ENCODE results near the gene NBPF3.
"Not testable (repeated sequence)": the region's sequence is repeated elsewhere in the genome, so short reads cannot be mapped to it uniquely, and the experiment has no call there.

NBPF3 gene

GRCh38 chr1:21438646-21439312 lies 1.2 kb upstream of the NBPF3 start:
- DNase-seq (ENCODE audit: low read depth), result not testable (repeated sequence)

DNA sequence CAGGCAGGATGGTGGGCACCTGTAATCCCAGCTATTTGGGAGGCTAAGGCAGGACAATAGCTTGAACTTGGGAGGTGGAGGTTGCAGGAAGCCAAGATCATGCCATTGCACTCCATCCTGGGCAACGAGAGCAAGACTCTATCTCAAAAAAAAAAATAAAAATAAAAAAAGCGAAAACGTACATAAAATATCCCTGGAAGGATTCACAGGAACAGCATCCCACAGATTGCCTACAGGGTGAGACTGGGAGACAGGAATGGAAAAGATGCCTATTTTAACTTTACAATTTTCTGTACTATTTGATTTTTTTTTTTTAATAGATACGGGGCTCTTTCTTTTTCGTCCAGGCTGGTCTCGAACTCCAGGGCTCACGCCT lies 604 bp upstream of the NBPF3 start:
- no peak for DNase-seq (ENCODE audit: low read depth)

DNA sequence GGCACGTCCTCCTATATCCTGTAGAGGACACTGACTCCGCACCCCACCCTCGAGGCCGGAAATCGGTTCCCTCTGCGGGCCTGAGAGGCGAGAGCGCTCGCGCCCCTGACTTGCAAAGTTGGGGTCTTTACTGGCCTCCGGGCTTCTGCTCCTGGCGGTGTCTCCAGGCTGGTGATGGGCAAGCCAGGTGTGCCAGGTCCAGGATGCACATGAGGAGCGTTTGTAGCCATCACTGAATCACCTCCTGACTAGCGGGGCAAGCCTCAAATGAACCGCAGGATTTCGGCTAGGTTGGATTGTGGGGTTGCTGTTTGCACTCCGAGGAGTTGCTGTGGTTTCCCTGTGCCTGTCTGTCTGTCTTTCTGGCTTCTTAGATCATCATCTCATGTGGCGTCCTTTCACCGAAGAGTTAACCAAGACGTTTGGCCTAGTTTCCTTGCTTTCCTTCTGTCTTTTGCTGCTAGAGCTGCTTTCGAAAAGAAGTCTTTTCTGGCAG lies 741 bp downstream of the NBPF3 start:
- peak; percentile 35 for DNase-seq (ENCODE audit: low read depth)

DNA sequence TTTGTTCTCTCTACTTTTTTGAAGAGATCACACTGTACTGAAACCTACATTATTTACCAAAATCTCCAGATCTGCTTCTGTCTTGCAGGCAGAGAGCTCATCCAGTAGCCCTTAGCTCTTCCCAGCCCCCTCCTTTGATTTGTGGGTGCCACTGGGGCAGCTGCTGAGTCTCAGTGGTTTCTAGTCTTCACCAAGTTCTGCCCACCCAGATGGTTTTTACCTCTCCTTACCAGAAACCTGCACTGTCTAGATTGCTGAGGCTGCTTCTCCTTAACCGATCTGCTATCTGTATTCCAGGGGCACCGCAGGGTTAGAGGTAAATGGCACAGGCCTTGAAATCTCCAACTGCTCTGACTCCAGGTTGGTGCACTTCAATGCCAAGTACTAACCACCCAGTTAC lies 6.7 kb downstream of the NBPF3 start:
- not testable (repeated sequence) for DNase-seq (ENCODE audit: low read depth)

DNA sequence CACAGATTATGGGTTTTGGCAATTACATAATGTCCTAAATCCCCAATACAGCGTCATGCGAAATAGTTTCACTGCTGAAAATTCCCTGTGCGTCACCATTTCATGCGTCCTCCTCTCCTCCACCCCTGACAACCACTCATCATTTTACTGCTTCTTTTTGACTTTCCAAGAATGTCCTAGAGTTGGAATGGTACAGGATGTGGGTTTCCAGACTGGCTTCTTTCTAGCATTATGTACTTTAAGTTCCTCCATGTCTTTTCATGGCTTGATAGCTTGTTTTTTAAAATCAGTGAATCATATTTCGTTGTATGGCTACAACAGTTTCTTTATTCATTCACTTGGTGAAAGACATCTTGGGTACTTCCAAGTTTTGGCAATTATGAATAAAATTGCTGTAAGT lies 7.4 kb downstream of the NBPF3 start:
- no peak for DNase-seq (ENCODE audit: low read depth)

- peak; percentile 19 for DNase-seq (ENCODE audit: low read depth)
Measured at GRCh38 chr1:21449906-21450305, 10.0 kb downstream of the NBPF3 start.

- DNase-seq (ENCODE audit: low read depth), result peak; percentile 82
Measured at GRCh38 chr1:21451212-21451611, 11.3 kb downstream of the NBPF3 start.

DNA sequence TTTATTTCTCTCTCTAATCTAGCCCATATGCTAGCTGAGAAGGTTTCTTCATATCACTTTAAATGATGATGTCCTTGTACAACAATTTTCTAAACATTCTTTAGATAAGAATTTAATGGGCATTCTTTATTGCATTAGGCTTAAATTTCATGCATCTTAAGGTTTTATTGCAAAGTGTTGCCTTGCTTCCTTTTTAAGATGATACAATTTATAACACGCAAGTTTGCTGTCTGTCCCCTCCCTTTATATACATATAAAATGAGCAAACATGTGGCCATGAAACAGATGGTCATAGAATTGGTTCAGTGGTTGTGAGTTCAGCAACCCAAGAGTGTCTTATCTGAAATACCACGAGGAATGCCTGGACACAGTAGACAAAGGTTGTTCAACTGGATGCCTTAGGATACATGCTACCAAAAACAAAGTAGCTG lies 12.1 kb downstream of the NBPF3 start:
- peak; percentile 40 for DNase-seq (ENCODE audit: low read depth)

DNA sequence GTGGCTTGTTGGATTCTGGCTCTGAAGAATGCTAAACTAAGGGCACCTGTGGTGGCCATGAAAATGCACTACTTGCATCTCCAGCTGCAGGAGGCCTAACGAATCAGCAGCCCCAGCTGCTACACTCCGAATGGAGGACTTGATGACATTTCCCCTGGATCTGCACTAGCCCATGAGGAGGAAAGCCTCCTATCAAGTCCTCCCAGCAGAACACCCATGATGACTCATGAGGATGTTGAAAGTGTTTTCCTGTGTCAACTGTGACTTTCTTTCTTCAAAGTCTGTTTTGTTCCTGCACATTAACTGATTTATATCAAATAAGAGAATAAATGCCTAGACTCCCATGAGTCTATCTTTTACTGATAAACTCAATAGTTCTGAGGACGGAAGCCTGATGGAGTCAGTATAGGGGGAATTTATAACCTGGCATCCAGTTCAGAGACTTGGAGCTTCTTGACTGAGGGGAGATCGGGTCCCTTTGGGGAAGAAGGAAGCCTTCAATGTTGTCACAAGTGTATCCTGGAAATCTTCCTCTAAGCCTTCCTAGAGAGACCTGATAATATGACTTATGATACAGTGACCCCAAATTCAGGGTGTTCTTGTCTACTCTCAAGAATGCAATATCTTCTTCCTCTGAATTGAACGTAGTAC lies 14.2 kb downstream of the NBPF3 start:
- peak; percentile 76 for DNase-seq (ENCODE audit: low read depth)

- not testable (repeated sequence) for DNase-seq (ENCODE audit: low read depth)
Measured at GRCh38 chr1:21454904-21455303, 15.0 kb downstream of the NBPF3 start.

- DNase-seq (ENCODE audit: low read depth), result peak; percentile 38
Measured at GRCh38 chr1:21457654-21458053, 17.7 kb downstream of the NBPF3 start.

DNA sequence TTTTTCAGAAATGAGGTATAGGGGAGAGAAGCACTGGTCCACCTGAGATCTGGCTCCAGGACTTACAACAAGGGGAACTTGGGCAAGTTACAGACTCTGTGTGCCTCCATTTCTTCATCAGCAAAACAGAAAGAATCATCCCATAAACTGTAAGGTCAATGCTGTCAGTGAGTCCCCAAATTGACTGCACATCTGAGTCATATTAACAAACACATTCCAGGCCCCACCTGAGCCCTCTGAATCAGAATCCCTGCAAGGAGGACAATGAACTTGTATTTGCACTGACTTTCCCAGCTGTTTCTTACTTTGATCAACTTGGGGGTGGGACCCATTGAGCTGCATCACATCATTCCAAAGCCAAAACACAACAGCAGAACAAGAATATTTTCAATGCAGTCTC lies 25.2 kb downstream of the NBPF3 start:
- DNase-seq (ENCODE audit: low read depth), result not testable (repeated sequence)

- not testable (repeated sequence) for DNase-seq (ENCODE audit: low read depth)
Measured at GRCh38 chr1:21467946-21468345, 28.0 kb downstream of the NBPF3 start.

GRCh38 chr1:21468599-21468998 lies 28.7 kb downstream of the NBPF3 start:
- peak; percentile 43 for DNase-seq (ENCODE audit: low read depth)

DNA sequence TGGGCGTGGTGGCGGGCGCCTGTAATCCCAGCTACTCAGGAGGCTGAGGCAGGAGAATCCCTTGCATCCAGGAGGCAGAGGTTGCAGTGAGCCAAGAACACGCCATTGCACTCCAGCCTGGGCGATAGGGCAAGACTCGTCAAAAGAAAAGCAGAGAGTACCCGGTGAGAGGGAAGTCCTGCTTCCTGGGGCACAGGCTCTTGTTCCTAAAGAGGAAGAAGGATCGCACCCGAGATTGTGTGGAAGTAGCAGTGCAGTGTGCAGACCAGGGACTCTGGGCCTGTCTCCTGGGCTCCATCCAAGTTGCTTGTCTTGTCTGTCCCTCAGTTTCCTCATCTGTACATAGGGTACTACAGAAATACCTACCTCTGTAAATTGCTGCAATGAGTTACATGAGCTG lies 29.6 kb downstream of the NBPF3 start:
- DNase-seq (ENCODE audit: low read depth), result no peak

GRCh38 chr1:21472861-21473260 lies 32.9 kb downstream of the NBPF3 start:
- no peak for DNase-seq (ENCODE audit: low read depth)

DNA sequence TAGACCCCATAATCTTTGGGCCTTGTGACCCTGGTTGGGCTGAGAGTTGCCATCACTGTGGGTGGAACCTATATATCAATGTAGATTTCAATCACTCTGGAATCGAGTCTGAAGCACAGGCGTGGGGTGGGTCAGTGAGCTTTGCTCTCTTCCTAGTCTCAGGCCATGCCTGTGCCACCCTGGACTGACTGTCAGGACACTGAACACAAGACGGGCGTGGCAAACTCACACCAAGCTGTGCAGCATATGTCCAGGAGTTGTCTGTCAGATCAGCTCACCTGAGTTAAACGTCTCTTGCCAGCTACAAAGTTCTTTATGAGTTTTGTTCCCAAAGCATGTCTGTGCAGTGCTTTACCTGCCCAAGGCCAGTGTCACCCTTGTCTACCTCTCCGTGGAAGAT lies 38.4 kb downstream of the NBPF3 start:
- no peak for DNase-seq (ENCODE audit: low read depth)

DNA sequence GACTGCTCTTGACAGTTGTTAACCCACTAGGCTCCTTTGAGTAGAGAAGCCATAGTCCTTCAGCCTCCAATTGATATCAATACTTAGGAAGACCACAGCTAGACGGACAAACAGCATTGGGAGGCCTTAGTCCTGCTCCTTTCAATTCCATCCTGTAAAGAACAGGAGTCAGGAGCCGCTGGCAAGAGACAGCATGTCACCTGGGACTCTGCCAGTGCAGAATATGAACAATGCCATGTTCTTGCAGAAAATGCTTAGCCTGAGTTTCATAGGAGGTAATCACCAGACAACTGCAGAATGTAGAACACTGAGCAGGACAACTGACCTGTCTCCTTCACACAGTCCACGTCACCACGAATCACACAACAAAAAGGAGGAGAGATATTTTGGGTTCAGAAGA lies 43.9 kb downstream of the NBPF3 start:
- DNase-seq (ENCODE audit: low read depth), result not testable (repeated sequence)

DNA sequence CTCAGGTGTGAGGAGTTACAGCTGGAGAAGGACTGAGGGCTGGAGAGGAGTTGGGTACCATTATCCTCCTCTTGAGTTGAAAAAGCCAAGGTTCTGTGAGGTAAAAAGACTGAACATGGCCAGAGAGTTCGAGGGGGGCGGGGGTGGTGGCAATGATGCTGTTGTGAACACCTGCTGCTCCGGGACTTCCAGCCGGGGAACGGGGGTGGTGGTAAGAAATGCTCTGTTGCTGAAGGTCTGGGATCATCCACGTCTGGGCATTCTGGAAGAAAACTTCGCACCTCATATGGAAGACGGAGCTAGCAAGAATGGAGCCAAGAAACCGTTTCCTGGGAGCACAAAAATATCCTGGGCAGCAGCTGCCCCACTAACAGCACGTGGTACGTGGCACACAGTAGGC lies 49.2 kb downstream of the NBPF3 start:
- DNase-seq (ENCODE audit: low read depth), result no peak

DNA sequence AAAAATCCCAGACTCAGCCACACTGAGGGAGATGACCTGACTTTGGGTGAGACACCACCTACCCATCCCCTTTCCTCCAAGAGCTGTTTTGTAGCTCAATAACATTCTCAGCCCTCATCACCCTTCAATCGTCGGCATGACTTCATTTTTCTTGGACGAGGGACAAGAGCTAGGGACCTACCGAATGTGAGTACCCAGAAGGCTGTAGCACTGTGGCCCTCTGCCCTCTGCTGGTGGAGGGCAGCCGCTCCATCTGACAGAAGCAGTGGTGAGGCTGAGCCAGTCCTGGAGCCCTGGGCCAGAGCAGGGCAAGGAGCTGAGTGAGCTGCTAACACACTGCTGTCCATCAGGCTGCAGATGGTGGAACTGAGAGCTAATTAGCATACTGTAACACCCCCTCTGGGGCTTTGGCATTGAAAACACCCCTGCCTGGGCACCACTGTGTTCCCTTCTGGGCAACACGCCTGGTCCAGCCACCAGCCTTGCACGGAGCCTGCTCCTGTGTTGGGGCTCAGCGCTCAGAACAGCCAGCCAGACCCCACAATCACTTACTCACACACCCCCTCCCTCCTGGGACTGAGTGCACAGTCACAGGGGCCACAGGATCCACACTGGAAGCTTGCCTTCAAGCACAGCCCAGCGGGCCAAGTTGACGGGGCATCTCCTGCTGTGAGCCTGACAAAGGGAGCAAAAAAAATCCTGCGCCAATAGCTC lies 51.0 kb downstream of the NBPF3 start:
- peak; percentile 69 for DNase-seq (ENCODE audit: low read depth)

GRCh38 chr1:21491488-21492355 lies 51.8 kb downstream of the NBPF3 start:
- DNase-seq (ENCODE audit: low read depth), result peak; percentile 74

- no peak for DNase-seq (ENCODE audit: low read depth)
Measured at GRCh38 chr1:21492356-21492625, 52.4 kb downstream of the NBPF3 start.
